Stomach (tissue), 4 donors: ENCODE data around the gene CARHSP1.

Experiments used
- CTCF ChIP-seq, 7 experiments: fragments of 450-650 bp in 4 of 7; fragments of 200-600 bp in 3 of 7; sonication (generic) in 3 of 7; IDR thresholded peaks; one replicate each; pipeline ENCODE4 v1.5.1; 2016 to 2019; ENCODE audit warnings: antibody characterized with exemption in 7 of 7, control low read depth in 2 of 7, mild to moderate bottlenecking in 1 of 7
- EP300 ChIP-seq: sonication (generic); formaldehyde crosslinking; IDR thresholded peaks from one replicate; pipeline ENCODE4 v1.6.1; 2017; ENCODE audit warnings: antibody characterized with exemption
- POLR2A ChIP-seq, 4 donors: fragments of 450-650 bp; IDR thresholded peaks; one replicate each; pipeline ENCODE4 v1.6.1; 2016; ENCODE audit warnings: antibody characterized with exemption in 4 of 4, control low read depth in 2 of 4, mild to moderate bottlenecking in 1 of 4, moderate library complexity in 1 of 4

GRCh38 chr16:8885674-8886592 lies 17.1 kb upstream of the CARHSP1 start:
- TF ChIP-seq CTCF (IDR thresholded peaks at IDR 0.05) (no peak), POLR2A (IDR thresholded peaks at IDR 0.05) (no peak), EP300 (no peak)
